AG20443 (cell line): ENCODE measurements around the gene MGA.
"Not testable (repeated sequence)": the region's sequence is repeated elsewhere in the genome, so short reads cannot be mapped to it uniquely, and the experiment has no call there.

Experiments used
- DNase-seq: peaks from one replicate; pipeline ENCODE4 v3.0.0; 2012; ENCODE audit warnings: low spot score, mixed read lengths

The MGA gene

GRCh38 chr15:41714291-41714690, 54.1 kb downstream of the MGA start:
- no peak for DNase-seq

GRCh38 chr15:41716864-41717263, 56.7 kb downstream of the MGA start:
- DNase-seq, result no peak

DNA sequence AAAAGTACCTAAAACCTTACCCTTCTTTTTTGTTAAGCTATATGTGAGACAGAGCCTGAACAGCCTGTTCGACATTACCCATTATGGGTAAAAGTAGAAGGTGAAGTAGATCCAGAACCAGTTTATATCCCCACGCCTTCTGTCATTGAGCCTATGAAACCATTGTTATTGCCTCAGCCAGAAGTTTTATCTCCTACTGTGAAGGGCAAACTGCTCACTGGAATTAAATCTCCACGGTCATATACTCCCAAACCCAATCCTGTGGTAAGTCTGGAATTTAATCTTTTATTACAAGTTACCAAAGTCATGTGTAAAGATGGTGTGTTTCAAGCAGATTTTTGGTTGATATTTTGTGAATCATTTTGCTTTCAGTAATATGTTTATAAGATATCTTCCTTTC, 66.9 kb downstream of the MGA start:
- peak; percentile 37 for DNase-seq

- not testable (repeated sequence) for DNase-seq
These were observed 67.9 kb downstream of the MGA start for GRCh38 chr15:41728061-41728460.

DNA sequence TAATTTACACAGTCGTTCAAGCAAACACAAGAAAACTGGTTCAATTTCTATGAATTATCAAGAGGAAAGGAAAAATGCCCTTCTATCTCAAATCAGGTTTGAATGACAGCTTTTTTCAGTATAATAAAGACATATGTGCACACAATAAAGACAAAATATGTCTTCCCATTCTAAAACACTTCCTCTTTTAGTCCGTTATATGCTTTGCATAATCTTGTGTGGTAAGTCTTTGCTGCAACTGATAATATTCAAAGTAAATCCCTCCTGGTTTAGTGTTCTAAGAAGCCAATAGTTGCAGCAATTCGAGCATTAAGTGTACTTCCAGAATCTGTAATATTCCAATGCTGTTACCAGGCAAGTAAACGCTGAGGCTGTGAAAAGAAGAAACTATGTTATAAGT, 70.3 kb downstream of the MGA start:
- DNase-seq, result no peak

DNA sequence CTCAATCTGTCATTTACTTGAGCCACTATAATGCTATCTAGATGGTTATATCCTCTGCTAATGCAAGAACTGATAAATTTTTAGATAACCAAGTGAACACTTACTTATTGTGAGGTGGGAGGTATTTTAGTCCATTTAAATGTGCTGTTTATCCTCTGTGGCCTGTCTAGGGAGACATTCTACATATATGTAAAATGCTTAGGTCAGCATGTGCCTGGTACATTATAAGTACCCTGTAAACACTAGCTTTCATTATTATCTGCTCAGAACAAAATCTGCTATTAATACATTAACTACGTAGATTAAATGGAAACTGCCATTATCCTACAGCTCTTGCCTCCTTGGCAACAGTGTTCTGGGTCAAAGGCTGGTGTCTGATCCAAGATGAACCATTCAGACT, 72.3 kb downstream of the MGA start:
- no peak for DNase-seq

DNA sequence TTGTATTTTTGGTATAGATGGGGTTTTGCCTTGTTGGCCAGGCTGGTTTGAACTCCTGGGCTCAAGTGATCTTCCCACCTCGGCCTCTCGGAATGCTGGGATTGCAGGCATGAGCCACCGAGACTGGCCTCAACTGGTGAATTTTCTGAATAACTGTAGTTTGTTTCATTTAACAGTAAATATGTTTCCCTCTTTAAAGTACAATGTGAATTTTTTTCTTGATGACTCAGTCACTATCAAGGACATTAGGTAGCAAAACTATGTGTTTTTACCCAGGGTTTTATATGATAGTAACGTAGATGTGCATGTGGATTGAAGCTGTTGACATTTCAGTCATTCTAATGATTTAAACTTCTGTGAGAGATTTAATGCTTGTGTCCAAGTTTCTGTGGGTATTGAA, 73.9 kb downstream of the MGA start:
- no peak for DNase-seq

DNA sequence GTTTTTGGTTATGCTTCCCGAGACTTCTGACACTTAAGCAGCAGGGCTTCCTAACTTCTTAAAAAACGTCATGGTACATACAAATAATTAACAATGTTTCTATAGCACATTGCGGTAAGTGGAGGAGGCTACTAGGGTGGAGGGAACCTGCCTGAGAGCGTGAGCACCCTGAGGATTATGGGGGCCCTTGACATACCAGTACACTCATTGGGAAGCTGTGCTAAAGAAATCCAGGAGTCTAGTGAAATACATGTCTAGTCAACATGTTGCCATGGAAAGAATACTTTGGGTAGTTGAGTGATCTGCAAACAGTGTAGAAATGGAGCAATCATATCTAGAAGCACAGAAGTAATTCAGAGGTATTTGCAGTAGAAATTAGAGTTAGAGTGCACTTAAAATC, 74.8 kb downstream of the MGA start:
- no peak for DNase-seq

GRCh38 chr15:41735492-41735891, 75.3 kb downstream of the MGA start:
- not testable (repeated sequence) for DNase-seq

GRCh38 chr15:41746802-41747201, 86.6 kb downstream of the MGA start:
- peak; percentile 13 for DNase-seq

- DNase-seq, result no peak
These were observed 96.0 kb downstream of the MGA start for GRCh38 chr15:41756198-41756597.

DNA sequence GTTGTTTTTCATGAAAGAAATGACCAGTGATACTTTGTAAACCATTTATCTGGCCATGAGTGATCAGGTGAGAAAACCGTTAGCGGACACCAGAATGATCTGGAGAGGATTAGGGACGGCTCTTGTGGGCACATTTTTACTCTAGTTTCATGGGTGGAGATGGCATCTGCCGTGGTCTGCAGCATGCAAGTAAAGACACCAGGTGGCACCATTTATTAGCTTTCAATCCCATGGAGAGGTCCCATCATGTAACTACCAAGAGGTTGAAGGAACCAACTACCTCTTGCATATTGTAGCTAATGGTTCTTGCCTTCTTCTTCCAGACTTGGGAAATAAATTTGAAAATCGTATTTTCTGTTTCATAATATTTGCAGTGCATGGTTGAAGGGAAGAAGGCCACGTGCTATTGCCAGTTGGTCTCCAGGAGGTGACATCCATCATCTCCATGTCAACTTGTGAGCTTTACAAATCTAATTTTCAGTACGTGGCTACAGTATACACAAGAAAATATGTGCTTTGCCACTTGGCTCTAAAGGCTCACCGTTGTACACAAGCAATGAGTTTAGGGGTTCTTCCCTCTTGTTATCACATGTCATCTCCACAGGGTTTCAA, 112.6 kb downstream of the MGA start:
- peak; percentile 80 for DNase-seq

GRCh38 chr15:41773332-41773728, 113.1 kb downstream of the MGA start:
- no peak for DNase-seq

DNA sequence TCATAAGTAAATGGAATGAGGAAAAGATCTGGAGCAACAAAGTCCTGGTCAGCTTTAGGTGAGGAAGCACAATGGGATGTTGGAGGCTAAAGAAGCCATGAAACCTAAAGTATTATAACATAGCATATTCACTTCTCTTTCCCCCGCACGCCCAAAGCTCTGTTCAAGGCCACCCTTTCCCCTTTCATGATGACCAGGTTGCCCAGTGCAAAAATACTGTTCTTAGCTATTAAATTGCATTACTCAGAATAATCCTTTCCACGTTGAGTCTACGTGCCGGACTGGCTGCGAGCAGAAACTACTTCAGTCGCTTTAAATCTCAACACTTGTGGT, 113.5 kb downstream of the MGA start:
- no peak for DNase-seq

- DNase-seq, result peak; percentile 98
These were observed 114.1 kb downstream of the MGA start, which contains the start of gene MAPKBP1 for GRCh38 chr15:41774062-41774881. Gene MAPKBP1, plus strand, starts transcription at chr15:41774484. Its CDS starts 792 bp downstream, at chr15:41775276.

DNA sequence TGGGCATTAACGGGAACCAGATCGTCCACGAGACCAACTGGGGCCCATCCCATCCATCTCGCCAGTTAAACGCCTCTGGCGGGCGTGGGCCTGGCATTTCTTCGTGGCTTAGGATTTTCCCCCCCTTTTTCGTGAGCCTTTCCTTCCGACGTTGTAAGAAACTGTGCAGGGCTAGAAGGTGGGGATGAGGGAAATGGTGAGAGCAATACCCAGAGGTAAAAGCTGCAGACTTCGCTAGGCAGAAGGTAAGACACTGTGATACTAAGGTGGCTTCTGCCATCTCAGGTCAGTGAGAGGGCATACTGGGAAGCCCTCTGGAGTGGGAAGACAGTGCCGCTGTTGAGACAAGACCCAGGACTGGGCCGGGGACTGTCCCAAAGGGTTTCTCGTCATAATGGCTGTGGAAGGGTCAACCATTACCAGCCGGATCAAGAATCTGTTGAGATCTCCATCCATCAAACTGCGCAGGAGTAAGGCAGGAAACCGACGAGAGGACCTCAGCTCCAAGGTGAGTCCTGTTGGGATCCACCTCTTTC, 114.7 kb downstream of the MGA start:
- DNase-seq, result no peak

- no peak for DNase-seq
These were observed 115.4 kb downstream of the MGA start for GRCh38 chr15:41775651-41776050.

DNA sequence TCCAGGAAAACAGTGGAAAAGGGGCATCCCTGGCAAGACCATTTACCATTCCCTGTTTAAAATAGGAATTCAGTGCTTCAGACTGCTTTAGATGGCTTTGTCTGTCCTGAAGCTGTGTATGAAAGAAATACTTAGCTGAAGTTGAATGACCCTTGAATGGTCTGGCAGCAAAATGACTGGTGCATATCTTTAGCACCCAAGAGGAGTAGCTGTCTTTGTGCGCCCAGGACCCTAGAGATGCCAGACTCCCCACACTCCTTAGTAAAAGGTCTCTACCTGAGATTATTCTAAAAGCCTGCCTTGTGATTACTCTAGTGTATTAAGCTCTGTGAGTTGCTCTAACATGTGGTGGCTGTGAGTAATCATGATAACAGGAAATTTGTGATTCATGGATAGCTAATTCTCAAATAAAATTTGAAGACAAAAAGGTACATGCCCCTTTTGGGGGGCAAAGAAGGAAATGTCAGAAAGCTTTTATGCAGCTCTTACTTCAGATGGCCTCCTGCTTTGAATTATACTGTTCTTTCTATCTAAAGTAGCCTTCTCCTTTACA, 117.3 kb downstream of the MGA start:
- DNase-seq, result no peak

GRCh38 chr15:41778521-41778920, 118.3 kb downstream of the MGA start:
- no peak for DNase-seq

DNA sequence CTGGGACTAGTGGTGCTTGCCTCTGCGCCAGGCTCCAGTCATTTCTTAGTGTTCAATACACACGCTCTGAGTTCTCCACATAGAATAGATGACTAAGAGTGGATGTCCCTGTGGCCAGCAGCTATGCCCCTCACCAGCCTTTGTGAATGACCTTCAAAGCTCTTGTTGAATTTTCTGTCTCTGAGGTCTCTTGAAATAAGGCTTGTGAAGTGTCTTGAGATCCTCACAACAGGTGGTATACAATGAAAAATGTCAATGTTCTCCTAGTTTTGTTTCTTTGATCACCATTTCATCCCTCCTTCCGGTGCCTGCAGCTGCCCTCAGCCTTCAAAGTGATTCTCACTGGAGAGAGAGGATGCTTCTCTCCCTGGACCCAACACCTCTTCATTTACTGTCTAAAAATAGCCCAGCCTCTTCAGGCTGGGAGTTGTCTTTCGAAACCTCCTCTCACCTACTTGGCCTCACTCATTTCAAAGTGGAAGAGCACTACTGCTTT, 119.5 kb downstream of the MGA start:
- DNase-seq, result no peak

DNA sequence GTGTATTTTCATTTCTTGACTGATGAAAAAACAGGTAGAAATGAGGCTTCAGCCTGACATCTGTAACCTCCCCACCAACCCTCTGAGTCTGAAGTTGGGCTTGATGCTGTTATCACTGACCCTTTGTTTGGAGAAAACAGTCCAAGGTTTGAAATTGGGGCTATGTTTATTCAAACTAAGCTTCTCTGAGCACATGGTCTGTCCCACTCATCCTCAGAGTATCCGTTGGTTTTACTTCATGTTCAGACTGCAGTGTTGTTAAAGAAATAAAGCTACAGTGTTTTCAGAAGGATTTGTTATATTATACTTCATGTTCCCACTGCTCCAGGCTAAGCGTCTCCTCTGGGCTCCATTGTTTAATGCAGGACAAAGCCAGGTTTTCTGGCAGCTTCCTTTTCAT, 120.1 kb downstream of the MGA start:
- no peak for DNase-seq

DNA sequence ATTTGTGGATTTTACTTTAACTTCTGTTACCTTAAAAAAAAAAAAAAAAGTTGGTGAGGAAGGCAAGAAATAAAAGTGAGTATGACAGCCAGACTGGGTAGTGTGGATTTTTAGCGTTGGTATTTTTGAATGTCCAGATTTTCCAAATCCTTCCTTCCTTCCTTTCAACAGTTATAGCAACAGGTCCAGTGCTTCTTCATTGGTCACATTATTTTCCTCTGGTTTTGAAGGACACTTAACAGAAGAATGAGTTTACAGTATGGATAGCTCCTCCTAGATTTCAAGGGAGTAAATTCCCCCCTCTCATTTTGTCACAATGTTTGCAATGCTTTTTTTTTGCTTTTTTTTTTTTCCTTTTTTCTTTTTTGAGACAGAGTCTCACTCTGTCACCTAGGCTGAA, 120.5 kb downstream of the MGA start:
- no peak for DNase-seq
